HG03457 (cell line): ENCODE data around the gene MTHFR.
A peak's percentile ranks its signal among the peaks of the same experiment; 100 is the strongest.

Experiments
- ATAC-seq: cut with Tn5 transposase; IDR thresholded peaks from one replicate; pipeline ENCODE4 v1.9.1; 2021; ENCODE audit warnings: moderate number of reproducible peaks; ENCODE audit not compliant: unreplicated experiment

MTHFR gene

GRCh38 chr1:11736746-11737639 lies 68.8 kb downstream of the MTHFR start:
- no peak for ATAC-seq

- ATAC-seq: peak; percentile 55
Measured at GRCh38 chr1:11735854-11736745, 69.7 kb downstream of the MTHFR start, which contains the start of gene AGTRAP. Gene AGTRAP, plus strand, starts transcription at chr1:11736136. Its CDS starts 73 bp downstream, at chr1:11736209.
